Vagina (tissue), 2 donors: ENCODE data around the gene ADAMTSL1. TPM values are rescaled to one million over a fixed set of nuclear protein-coding genes. Genes with fewer than 3 reads are reported as not detected.

Experiments
- DNase-seq, 2 donors: peaks; one replicate each; pipeline ENCODE4 v3.0.0-alpha.2; 2017; ENCODE audit errors: extremely low spot score in 2 of 2
- H3K27ac ChIP-seq: fragments of 200-600 bp; sonication (generic); one replicate; pipeline ENCODE4 v1.5.1; 2019
- H3K27me3 ChIP-seq: fragments of 200-600 bp; sonication (generic); one replicate; pipeline ENCODE4 v1.5.1; 2019
- H3K36me3 ChIP-seq, 2 donors: fragments of 200-600 bp; sonication (generic); one replicate each; pipeline ENCODE4 v1.5.1; 2017 to 2019
- H3K4me1 ChIP-seq: fragments of 200-600 bp; sonication (generic); one replicate; pipeline ENCODE4 v1.5.1; 2019
- H3K4me3 ChIP-seq, 2 donors: fragments of 200-600 bp; sonication (generic); 1 replicate in 1 of 2; 2 replicates in 1 of 2; pipeline ENCODE4 v1.5.1; 2016 to 2019
- H3K9me3 ChIP-seq: fragments of 200-600 bp; sonication (generic); one replicate; pipeline ENCODE4 v1.5.1; 2019
- CTCF ChIP-seq, 3 experiments: fragments of 450-650 bp in 2 of 3; fragments of 200-600 bp in 1 of 3; sonication (generic) in 1 of 3; IDR thresholded peaks; one replicate each; pipeline ENCODE4 v1.5.1; 2017 to 2019; ENCODE audit warnings: antibody characterized with exemption in 3 of 3, mild to moderate bottlenecking in 2 of 3, moderate library complexity in 2 of 3
- POLR2A ChIP-seq, 2 donors: fragments of 450-650 bp; IDR thresholded peaks; one replicate each; pipeline ENCODE4 v1.6.1; 2017; ENCODE audit warnings: antibody characterized with exemption in 2 of 2, mild to moderate bottlenecking in 2 of 2, moderate library complexity in 2 of 2
- POLR2AphosphoS5 ChIP-seq, 2 donors: sonication (generic); formaldehyde crosslinking; IDR thresholded peaks; one replicate each; pipeline ENCODE4 v1.9.0; 2017; ENCODE audit warnings: antibody characterized with exemption in 2 of 2, mild to moderate bottlenecking in 2 of 2, low read depth in 1 of 2; ENCODE audit not compliant: insufficient read depth in 1 of 2
- intact Hi-C: fragments of 100-400 bp; cut with DNase I; formaldehyde crosslinking; loops from one replicate; pipeline ENCODE4 v1.15.1; 2023
- total RNA-seq: library from RNA; depleted of rRNA; stranded (reverse); fragments of >200 nt; gene quantifications from one replicate; pipeline ENCODE4 v1.2.3, GENCODE V29; 2016

ADAMTSL1 gene
- total RNA-seq, 1 donor from 2014 or later = 8.1 TPM

DNA sequence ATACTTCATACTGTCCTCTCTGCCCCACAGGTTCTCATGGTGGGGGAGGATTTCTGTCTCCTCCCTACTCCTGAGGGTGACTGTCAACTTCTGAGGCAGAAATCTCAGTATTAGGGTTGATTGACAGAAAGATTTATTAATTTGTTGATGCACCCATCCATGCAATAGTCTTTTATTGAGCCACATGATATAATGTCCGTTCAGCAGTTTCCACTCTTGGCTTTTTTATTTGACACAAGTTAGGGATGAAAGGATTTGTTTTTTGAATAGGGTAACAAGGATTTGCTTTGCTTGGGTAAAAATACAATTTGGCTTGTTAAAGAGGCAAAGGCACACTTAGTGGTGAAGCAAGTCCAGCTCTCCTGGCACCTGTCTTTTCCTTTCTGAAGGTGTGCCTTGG is 125.0 kb downstream of the ADAMTSL1 start:
- H3K27me3 ChIP-seq = no peaks in the 10 kb centered on the region
- H3K36me3 ChIP-seq = no peaks in the 10 kb centered on the region
- intact Hi-C loops = no loop called here
- no peak overlapping the region for H3K27ac ChIP-seq
- TF ChIP-seq POLR2AphosphoS5 (IDR thresholded peaks at IDR 0.05; ENCODE audit: insufficient read depth in 1 of 2, low read depth in 1 of 2) (no peak), POLR2A (IDR thresholded peaks at IDR 0.05) (no peak), CTCF (IDR thresholded peaks at IDR 0.05) (no peak)
- no peak overlapping the region for H3K4me3 ChIP-seq
- H3K4me1 ChIP-seq = peaks cover 24% of the 10 kb centered on the region
- no peaks in the 10 kb centered on the region for H3K9me3 ChIP-seq
- no peak for DNase-seq

- H3K4me3 ChIP-seq = no peak overlapping the region
- no peak for DNase-seq
- TF ChIP-seq POLR2AphosphoS5 (IDR thresholded peaks at IDR 0.05; ENCODE audit: insufficient read depth in 1 of 2, low read depth in 1 of 2) (no peak), CTCF (IDR thresholded peaks at IDR 0.05) (no peak), POLR2A (IDR thresholded peaks at IDR 0.05) (no peak)
- no peaks in the 10 kb centered on the region for H3K27me3 ChIP-seq
- no peaks in the 10 kb centered on the region for H3K9me3 ChIP-seq
- intact Hi-C loops = no loop called here
- peaks cover 38% of the 10 kb centered on the region for H3K4me1 ChIP-seq
- H3K36me3 ChIP-seq = no peaks in the 10 kb centered on the region
- no peak overlapping the region for H3K27ac ChIP-seq
Observed at GRCh38 chr9:18601026-18601425, 127.1 kb downstream of the ADAMTSL1 start.

- DNase-seq = no peak
- Histone ChIP-seq H3K27me3 (no peaks in the 10 kb centered on the region), H3K36me3 (no peaks in the 10 kb centered on the region), H3K27ac (no peak overlapping the region), H3K9me3 (no peaks in the 10 kb centered on the region), H3K4me3 (no peak overlapping the region), H3K4me1 (peaks cover 45% of the 10 kb centered on the region)
- intact Hi-C loops = no loop called here
- no peak for TF ChIP-seq POLR2A (IDR thresholded peaks at IDR 0.05)
- TF ChIP-seq CTCF (IDR thresholded peaks at IDR 0.05) = no peak
- no peak for TF ChIP-seq POLR2AphosphoS5 (IDR thresholded peaks at IDR 0.05; ENCODE audit: insufficient read depth in 1 of 2, low read depth in 1 of 2)
Observed at GRCh38 chr9:18601956-18602355, 128.0 kb downstream of the ADAMTSL1 start.

DNA sequence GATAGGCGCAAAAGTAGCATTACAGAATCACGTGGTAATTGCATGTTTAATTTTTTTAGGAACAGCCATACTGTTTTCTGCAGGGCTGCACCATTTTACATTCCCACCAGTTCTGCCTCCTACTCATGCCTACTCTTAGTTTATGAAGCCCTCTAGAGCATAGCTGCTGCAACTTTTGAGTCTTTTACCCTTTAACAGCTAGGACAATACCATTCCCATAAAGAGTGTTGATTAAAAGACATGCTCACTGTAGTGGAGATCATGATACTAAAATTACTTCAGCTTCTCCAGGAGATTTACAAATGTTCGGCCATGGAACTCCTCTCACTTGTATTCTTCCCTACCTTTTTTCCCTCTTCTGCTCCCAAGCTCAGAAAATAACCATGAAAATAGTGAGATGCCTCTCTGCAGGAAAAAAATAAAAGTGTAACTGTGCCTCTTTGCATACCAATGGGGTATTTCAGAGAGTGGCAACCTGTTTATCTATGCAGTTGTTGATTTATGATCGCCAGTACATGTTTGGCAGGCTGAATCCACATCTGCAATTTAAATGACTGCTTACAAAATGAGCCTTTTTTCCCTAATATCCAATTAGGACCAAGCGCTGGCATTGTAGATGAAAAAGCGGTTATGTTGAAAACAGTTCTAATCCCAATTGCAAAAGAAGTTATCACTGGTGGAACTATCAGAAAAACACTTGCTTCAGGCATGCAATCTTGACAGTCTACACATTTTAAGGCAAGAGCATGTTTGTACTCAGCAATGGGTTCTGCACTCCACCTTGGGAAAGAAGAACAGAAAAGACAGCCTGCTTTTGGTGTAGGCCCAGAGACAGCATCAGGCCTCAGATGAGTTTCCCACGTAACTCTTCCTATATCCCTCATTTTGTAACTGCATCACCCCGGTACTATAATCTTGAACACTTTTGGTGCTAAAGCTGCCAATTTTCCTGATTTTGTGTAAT is 131.1 kb downstream of the ADAMTSL1 start:
- Histone ChIP-seq H3K4me3 (no peak overlapping the region), H3K27me3 (no peaks in the 10 kb centered on the region), H3K9me3 (no peaks in the 10 kb centered on the region), H3K27ac (peak overlapping the region; percentile 50), H3K4me1 (peaks cover 25% of the 10 kb centered on the region), H3K36me3 (no peaks in the 10 kb centered on the region)
- TF ChIP-seq POLR2A (IDR thresholded peaks at IDR 0.05) (no peak), CTCF (IDR thresholded peaks at IDR 0.05) (no peak), POLR2AphosphoS5 (IDR thresholded peaks at IDR 0.05; ENCODE audit: insufficient read depth in 1 of 2, low read depth in 1 of 2) (no peak)
- DNase-seq = no peak
- intact Hi-C loops = no loop called here

DNA sequence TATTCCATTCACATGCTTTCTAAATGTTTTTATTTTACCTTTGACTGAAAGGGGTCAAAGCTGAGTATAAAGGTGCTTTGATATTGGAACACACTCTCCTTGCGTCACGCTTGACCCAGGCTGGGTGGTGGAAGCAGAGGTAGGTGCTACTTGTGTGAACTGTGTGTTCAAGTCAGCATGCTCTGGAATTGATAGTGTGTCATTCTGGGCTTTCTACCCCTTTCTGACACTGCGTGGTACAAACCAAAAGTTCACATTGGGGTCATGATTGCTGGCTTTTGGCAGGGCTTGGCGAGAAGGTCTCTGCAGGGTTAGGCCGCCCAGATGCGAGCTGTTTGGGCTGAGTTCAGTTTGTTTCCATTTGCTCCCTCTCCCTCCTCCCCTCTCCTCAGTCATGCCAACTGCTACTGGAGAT is 131.8 kb downstream of the ADAMTSL1 start:
- Histone ChIP-seq H3K4me1 (peaks cover 25% of the 10 kb centered on the region), H3K9me3 (no peaks in the 10 kb centered on the region), H3K27ac (peak overlapping the region; percentile 50), H3K27me3 (no peaks in the 10 kb centered on the region), H3K4me3 (no peak overlapping the region), H3K36me3 (no peaks in the 10 kb centered on the region)
- no peak for DNase-seq
- intact Hi-C loops = no loop called here
- TF ChIP-seq POLR2A (IDR thresholded peaks at IDR 0.05) (no peak), POLR2AphosphoS5 (IDR thresholded peaks at IDR 0.05; ENCODE audit: insufficient read depth in 1 of 2, low read depth in 1 of 2) (no peak), CTCF (IDR thresholded peaks at IDR 0.05) (no peak)
